ENCODE data around the gene AKR7A2. TPM values are rescaled to one million over a fixed set of nuclear protein-coding genes. Genes with fewer than 3 reads are reported as not detected.
"Not testable (repeated sequence)": the region's sequence is repeated elsewhere in the genome, so short reads cannot be mapped to it uniquely, and the experiment has no call there.

AKR7A2 gene
- total and polyA plus RNA-seq, 2 donors (not counting 1 experiment from before 2014, with no cell fraction given), result 31.3 to 63.6 TPM

- not testable (repeated sequence) for H3K36me3 ChIP-seq (ENCODE audit: control insufficient read depth, insufficient read depth, low read length); H3K27me3 ChIP-seq (ENCODE audit: control insufficient read depth, insufficient read depth, low read length); H4K20me1 ChIP-seq (ENCODE audit: control insufficient read depth, extremely low read depth, insufficient read depth, low read length); H2AFZ ChIP-seq (ENCODE audit: low read length); H3K27ac ChIP-seq (ENCODE audit: insufficient read depth, low read length); H3K4me3 ChIP-seq (replicated peaks in 1 of 4; ENCODE audit: control extremely low read depth in 1 of 4, insufficient read depth in 1 of 4, low read depth in 3 of 4, low read length in 4 of 4); H3K9ac ChIP-seq (ENCODE audit: insufficient read depth, low read length); H3K4me1 ChIP-seq (ENCODE audit: control insufficient read depth, extremely low read depth, insufficient read depth, low read length); H3K9me3 ChIP-seq (ENCODE audit: control insufficient read depth, insufficient read depth, low read depth, low read length); H3K4me2 ChIP-seq (ENCODE audit: extremely low read depth, insufficient read depth, low read length); H3K79me2 ChIP-seq (ENCODE audit: control insufficient read depth, insufficient read depth, low read length)
- peak in 1 of 2 donors; percentile 18 for TF ChIP-seq CTCF (conservative IDR thresholded peaks at IDR 0.05 in 1 of 2, IDR thresholded peaks at IDR 0.05 in 1 of 2; ENCODE audit: low read depth in 1 of 2, low read length in 2 of 2)
- peak in 1 of 2 donors; percentile 18 for DNase-seq (ENCODE audit: low read depth in 2 of 2)
Measured at GRCh38 chr1:19269427-19270342, 42.3 kb downstream of the AKR7A2 start.

GRCh38 chr1:19268445-19268844, 43.5 kb downstream of the AKR7A2 start:
- no peak overlapping the region for H3K4me2 ChIP-seq (ENCODE audit: extremely low read depth, insufficient read depth, low read length)
- H3K36me3 ChIP-seq (ENCODE audit: control insufficient read depth, insufficient read depth, low read length), result no peaks in the 10 kb centered on the region
- DNase-seq (ENCODE audit: low read depth in 2 of 2), result no peak
- no peak overlapping the region for H3K4me3 ChIP-seq (replicated peaks in 1 of 4; ENCODE audit: control extremely low read depth in 1 of 4, insufficient read depth in 1 of 4, low read depth in 3 of 4, low read length in 4 of 4)
- H3K27me3 ChIP-seq (ENCODE audit: control insufficient read depth, insufficient read depth, low read length), result no peaks in the 10 kb centered on the region
- H4K20me1 ChIP-seq (ENCODE audit: control insufficient read depth, extremely low read depth, insufficient read depth, low read length), result no peaks in the 10 kb centered on the region
- H3K4me1 ChIP-seq (ENCODE audit: control insufficient read depth, extremely low read depth, insufficient read depth, low read length), result no peaks in the 10 kb centered on the region
- no peaks in the 10 kb centered on the region for H3K79me2 ChIP-seq (ENCODE audit: control insufficient read depth, insufficient read depth, low read length)
- TF ChIP-seq EZH2 (IDR thresholded peaks at IDR 0.05; ENCODE audit: low read length, missing control alignments) (no peak), CTCF (conservative IDR thresholded peaks at IDR 0.05 in 1 of 2, IDR thresholded peaks at IDR 0.05 in 1 of 2; ENCODE audit: low read depth in 1 of 2, low read length in 2 of 2) (no peak)
- H3K9ac ChIP-seq (ENCODE audit: insufficient read depth, low read length), result no peak overlapping the region
- no peak overlapping the region for H3K27ac ChIP-seq (ENCODE audit: insufficient read depth, low read length)
- no peak overlapping the region for H2AFZ ChIP-seq (ENCODE audit: low read length)
- H3K9me3 ChIP-seq (ENCODE audit: control insufficient read depth, insufficient read depth, low read depth, low read length), result no peaks in the 10 kb centered on the region

- no peak overlapping the region for H3K4me3 ChIP-seq (replicated peaks in 1 of 4; ENCODE audit: control extremely low read depth in 1 of 4, insufficient read depth in 1 of 4, low read depth in 3 of 4, low read length in 4 of 4)
- peaks cover 6% of the 10 kb centered on the region for H3K4me1 ChIP-seq (ENCODE audit: control insufficient read depth, extremely low read depth, insufficient read depth, low read length)
- no peak overlapping the region for H3K4me2 ChIP-seq (ENCODE audit: extremely low read depth, insufficient read depth, low read length)
- no peak overlapping the region for H2AFZ ChIP-seq (ENCODE audit: low read length)
- DNase-seq (ENCODE audit: low read depth in 2 of 2), result no peak
- no peaks in the 10 kb centered on the region for H3K79me2 ChIP-seq (ENCODE audit: control insufficient read depth, insufficient read depth, low read length)
- H3K27ac ChIP-seq (ENCODE audit: insufficient read depth, low read length), result no peak overlapping the region
- no peaks in the 10 kb centered on the region for H3K27me3 ChIP-seq (ENCODE audit: control insufficient read depth, insufficient read depth, low read length)
- no peaks in the 10 kb centered on the region for H3K9me3 ChIP-seq (ENCODE audit: control insufficient read depth, insufficient read depth, low read depth, low read length)
- TF ChIP-seq CTCF (conservative IDR thresholded peaks at IDR 0.05 in 1 of 2, IDR thresholded peaks at IDR 0.05 in 1 of 2; ENCODE audit: low read depth in 1 of 2, low read length in 2 of 2) (no peak), EZH2 (IDR thresholded peaks at IDR 0.05; ENCODE audit: low read length, missing control alignments) (no peak)
- H3K9ac ChIP-seq (ENCODE audit: insufficient read depth, low read length), result no peak overlapping the region
- no peaks in the 10 kb centered on the region for H4K20me1 ChIP-seq (ENCODE audit: control insufficient read depth, extremely low read depth, insufficient read depth, low read length)
- peaks cover 6% of the 10 kb centered on the region for H3K36me3 ChIP-seq (ENCODE audit: control insufficient read depth, insufficient read depth, low read length)
Measured at GRCh38 chr1:19262744-19263143, 49.2 kb downstream of the AKR7A2 start.

Measured in fibroblast of lung (primary cell).